GM20431 (cell line): ENCODE results near the gene GRK6.

Experiments
- in situ Hi-C: fragments of 300-500 bp; cut with MseI, MboI; formaldehyde crosslinking; loops from one replicate; pipeline ENCODE4 v1.15.0; 2020; ENCODE audit warnings: low sequenced_read_pairs; ENCODE audit not compliant: unreplicated experiment

Gene GRK6

GRCh38 chr5:177435847-177436536 is 9.5 kb downstream of the GRK6 start:
- in situ Hi-C loops, result no loop called here

DNA sequence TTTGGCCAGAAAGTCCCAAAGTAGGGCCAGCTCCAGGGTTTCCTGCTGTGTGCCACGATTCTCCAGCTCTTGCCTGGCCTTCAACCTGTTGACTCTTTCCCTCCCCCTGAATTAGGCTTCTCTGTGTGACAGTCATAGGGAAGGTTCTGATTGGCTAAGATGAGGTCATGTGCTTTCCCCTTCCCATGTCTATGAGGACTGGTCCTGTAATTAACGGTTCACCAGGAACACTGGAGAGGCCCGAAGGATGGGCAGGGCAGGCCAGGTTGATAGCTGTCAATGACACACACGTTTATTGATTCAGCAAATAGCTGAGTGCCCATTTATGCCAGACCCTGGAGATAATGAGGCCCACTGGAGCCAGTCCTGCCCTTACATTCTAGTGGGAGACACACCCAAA is 11.1 kb downstream of the GRK6 start:
- in situ Hi-C loops, result no loop called here

DNA sequence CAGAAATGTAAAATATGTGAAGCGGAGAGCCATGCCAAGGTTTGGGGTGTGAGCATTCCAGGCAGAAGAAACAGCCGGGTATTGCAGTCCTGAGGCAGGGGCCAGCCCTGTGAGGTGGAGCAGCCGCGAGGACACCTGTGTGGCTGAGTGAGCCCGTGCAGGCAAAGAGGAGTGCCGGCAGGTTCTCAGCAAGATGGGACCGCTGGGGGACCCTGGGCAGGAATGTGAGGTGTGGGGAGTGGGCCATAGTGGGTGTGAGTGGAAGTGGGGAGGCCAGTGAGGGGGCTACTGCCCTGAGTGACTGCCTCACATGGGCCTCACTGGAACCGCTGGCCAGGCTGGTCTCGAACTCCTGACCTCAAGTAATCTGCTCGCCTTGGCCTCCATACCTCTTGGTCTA is 12.0 kb downstream of the GRK6 start:
- in situ Hi-C loops, result no loop called here

DNA sequence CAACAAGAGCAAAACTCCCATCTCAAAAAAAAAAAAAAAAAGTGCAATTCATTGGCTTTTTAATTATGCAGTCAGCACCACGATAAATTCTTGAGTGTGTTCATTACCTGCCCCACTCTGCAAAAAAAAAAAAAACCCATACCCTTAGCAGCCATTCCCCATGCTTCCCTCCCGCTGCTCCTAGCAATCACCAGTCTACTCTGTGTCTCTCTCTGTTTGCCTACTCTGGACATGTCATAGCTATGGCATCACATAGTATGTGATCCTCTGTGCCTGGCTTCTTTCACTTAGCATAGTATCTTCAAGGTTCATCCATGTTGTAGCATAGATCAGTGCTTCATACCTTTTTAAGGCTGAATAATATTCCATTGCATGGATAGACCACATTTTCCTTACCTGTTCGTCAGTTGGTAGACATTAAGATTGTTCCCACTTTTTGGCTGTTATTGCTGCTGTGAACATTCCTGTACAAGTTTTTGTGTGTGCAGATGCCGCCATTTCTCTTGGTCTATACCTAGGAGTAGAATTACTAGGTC is 13.1 kb downstream of the GRK6 start:
- in situ Hi-C loops, result no loop called here

DNA sequence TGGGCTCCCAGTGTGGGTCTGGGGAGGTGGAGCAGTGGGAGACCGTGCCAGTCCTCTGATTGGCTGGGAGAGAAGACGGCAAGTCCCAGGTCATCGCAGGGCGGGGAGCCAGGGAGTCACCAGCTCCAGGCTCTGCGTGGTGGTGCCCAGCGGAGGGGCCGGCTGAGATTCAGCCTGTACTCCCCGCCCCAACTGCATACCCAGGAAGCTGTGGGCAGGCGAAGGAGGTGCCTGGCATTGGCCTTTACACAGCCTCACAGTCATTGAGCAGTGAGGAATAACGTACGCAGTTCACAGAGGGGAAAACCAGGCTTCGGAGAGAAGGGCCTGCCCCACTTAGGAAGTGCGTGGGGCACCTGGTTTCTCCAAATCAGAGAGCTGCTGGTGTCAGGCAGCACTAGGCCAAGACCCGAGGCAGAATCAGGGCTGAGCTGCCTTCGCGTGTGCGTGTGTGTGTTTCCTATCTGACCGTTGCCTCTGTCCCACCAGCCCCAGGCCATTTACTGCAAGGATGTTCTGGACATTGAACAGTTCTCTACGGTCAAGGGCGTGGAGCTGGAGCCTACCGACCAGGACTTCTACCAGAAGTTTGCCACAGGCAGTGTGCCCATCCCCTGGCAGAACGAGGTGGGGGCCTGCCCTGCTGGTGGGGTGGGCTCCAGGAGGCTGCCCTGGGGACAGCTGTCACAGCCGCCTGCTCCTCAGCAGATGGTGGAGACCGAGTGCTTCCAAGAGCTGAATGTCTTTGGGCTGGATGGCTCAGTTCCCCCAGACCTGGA is 13.9 kb downstream of the GRK6 start:
- in situ Hi-C loops, result no loop called here

DNA sequence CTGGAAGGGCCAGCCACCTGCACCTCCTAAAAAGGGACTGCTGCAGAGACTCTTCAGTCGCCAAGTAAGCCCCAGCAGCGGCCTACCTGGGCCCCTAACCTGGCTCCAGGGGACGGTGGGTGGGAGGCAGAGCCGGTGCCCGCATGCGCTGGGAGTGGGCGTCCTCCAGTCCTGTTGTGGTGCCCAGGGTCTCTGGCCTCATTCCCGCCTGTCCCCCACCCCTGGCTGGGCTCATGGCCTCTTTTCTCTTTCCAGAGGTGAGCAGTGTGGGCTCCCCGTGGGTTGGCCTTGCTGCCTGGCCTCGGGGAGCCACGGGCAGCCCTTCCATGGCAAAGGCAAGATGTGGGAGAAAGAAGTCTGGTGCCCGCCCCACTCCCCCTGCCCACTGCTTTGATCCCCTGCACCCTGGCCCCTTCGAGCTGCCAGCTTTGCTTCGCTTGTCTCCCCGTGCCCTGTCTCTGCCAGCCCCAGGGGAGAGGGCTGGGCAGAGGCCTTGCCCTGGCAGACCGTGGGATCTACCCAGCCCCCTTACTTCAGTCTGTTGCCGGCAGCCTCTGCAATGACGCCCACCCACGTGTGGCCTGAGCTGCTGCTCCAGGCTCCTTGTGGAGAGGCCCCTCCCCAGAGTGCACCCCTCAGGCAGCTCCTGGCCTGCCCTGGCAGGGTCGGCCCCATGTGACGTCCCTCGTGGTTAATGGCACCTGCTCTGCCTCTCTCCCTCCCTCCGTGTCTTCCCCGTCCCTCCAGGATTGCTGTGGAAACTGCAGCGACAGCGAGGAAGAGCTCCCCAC is 14.7 kb downstream of the GRK6 start:
- in situ Hi-C loops, result no loop called here

DNA sequence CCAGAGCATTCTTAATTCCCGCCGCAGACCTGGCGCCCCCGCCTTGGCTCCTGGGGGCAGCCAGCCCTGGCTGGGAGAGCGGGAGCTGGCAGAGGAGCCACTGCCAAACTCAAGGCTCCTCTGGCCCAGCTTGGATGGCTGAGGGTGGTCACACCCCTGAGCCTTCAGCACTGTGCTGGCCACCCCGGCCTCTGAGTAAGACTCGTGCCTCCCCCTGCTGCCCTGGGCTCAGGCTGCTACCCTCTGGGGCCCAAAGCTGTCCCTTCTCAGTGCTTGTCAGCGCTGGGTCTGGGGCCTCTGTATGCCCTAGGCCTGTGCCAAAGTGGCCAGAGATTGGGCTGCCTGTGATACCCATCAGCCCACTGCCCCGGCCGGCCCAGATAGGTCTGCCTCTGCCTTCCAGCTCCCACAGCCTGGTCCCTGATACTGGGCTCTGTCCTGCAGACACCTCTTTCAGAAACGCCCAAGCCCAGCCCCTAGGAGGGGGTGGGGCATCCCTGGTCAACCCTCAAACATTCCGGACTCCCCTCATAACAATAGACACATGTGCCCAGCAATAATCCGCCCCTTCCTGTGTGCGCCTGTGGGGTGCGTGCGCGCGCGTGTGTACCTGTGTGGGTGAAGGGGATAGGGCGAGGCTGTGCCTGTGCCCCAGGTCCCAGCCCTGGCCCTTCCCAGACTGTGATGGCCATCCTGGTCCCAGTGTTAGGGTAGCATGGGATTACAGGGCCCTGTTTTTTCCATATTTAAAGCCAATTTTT is 15.8 kb downstream of the GRK6 start:
- in situ Hi-C loops, result no loop called here

DNA sequence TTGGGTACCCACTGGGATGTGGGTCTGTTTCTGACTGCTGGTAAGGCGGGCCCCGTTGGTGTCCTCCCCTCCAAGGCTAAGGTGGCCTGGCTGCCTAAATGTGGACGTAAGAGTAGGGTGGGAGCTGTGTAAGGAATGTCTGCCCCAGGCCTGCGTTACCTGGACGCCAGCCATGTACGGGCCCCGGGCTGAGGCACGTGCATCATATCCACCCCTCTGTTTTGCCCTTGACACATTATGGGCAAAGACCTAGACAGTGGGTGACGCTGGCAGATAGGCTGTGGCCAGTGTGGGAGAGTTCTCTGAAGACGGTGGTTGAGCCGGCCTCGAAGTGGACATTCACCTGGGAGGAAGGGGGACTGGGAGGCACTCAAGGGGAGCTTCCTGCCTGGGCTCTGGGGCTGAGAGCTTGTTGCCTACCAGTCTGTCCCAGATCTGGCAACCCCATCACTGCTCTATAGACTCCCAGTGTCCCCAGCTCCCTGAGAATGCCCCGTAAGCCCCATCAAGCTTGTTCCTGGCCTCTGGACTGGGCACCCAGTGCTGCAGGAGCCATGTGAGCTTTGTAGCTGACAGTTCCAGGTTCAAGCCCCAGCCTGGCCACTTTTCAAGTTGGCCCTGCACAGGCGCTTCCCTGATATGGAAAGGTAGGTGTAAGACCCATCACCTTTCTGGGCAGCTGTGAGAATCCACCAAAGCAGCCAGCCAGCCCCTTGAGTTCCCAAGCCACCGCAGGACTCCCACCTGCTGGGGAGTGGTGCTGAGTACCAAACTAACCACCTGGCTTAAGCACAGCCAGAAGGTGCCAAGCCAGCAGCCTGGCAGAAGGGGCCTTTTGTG is 16.9 kb downstream of the GRK6 start:
- in situ Hi-C loops, result no loop called here

DNA sequence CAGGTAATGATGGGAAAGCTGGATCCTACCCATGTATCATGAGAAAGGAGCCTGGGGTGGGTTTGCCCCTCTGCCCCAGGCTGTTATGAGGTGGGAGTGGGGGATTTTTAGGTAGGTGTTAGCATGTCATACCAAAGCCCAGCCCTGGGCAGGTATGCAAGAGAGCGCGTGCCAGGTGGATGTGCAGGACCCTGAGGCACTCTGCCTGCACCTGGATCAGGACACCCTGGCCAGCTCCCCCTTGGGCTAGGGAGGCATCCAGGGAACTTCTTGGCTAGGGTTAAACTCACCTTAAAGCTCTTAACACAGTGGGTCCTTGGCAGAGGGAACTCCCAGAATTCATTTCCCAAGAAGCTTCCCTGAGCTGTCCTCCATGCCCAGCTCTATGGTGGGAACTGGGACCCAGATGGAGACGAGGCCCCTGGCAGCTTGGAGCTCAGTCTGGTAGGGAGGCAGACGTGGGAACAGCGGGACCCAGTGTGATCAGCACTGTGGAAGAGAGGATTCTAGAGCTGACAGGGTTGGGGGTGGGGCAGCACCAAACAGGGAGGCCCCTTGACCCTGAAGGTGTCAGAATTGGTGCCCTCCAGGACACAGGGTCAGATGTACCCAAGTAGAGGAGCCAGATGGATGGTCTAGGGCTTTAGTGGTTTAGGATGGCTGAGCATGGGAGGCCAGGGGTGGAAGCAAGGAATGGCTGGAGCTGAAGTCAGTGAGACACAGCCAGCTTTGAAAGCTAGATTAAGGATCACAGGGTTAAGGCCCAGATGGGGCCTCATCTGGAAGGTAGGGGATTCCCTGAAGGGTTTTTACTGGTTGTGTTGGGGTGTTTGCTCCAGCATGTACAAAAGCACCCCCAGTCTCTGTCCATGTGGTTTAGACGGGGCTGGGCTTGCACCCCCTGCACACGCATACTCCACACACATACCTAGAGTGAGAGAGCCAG is 17.9 kb downstream of the GRK6 start:
- in situ Hi-C loops, result no loop called here

DNA sequence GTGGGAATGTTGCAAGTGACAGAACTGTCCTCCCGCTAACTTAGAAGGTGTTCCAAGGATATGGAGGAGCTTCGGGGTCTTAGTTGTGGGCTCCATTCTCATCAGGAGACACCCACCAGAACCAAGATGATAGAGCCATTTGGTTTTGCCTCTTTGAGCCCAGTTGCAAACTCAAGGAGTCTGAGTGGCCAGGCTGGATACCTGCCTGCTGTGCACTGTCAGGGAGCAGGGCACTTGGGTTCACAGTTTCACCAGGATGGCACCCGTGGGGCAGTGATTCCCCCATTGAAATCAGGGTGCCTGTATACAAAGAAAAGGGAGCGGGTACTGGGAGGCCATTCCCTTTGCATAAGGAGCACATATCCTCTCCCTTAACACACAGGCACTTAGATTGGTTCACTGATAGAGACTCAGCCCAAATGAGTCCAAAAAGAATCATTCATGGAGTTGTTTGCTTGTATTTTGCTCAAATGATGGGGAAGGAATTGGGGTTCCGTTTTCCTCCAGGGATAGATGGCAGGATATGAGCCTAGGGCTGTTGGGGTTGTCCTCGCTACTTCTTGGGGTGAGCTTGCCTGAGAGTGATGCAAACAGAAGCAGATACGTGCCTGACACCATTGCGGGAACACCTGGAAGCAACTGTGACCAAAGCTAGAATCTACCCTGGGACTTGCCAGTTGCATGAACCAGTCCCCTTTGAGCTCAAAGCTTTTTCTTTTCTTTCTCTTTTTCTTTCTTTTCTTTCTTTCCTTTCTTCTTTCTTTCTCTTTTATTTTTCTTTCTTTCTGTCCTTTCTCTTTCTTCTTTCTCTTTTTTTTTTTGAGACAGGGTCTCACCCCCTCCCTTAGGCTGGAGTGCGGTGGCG is 18.8 kb downstream of the GRK6 start:
- in situ Hi-C loops, result no loop called here

DNA sequence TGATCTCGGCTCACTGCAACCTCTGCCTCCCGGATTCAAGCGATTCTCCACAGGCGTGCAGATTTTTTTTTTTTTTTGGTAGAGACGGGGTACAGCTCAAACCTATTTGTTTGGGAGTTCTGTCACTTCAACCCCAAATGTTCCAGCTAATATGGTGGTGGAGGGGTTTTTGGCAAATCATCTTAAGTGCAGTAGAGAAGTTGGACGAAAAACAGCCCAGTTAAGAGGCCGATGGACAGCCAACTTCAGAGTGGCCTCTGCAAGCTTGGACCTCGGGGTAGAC is 19.4 kb downstream of the GRK6 start:
- in situ Hi-C loops, result no loop called here

DNA sequence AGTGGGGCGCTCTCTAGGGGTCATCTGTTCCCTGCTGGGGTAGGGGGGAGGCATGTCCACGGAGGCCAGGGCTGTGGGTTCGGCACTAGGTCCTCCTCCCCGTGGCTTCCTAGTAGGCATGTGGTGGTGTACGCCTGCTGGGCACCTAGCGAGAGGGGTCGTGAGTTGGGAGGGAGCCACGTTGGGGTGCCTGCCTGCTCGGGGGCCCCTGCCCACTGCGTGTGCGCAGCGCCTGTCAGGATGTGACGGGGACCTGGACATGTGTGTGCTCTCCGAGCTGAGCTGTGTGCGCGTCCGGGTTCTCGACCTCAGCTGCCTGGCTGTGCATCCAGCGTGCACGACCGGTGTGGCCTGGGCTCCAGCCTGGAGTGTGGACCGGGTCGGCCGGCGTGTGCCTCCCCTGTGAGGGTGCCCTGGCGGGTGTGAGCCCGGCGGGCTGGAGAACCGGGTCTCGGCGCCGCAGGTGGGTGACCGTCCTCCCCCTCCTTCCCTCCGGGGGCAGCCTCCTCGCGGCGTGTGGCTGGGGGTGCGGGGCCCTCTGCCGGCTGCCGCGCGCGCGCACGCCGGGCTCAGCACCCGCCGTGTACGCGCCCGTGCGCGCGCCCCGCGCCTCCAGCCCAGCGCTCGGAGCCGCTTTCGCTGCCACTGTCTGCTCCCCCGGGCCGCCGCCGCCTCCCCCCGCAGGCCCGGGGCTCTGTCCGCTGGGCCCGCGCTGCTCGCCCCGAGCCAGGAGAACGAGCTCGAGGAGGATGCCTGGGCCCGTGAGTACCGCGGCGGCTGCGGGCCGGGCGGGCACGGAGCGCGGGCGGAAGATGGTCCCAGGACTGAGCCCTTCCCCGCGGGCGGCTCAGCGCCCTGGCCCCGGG is 20.0 kb downstream of the GRK6 start, which contains the start of gene PRR7:
Gene PRR7, plus strand, starts transcription at position 615 of the 866 bp plus-strand sequence. CDS start 8,254 bp downstream, outside the sequence.
- in situ Hi-C loops, result no loop called here

GRCh38 chr5:177447066-177447610 is 20.7 kb downstream of the GRK6 start:
- in situ Hi-C loops, result no loop called here

DNA sequence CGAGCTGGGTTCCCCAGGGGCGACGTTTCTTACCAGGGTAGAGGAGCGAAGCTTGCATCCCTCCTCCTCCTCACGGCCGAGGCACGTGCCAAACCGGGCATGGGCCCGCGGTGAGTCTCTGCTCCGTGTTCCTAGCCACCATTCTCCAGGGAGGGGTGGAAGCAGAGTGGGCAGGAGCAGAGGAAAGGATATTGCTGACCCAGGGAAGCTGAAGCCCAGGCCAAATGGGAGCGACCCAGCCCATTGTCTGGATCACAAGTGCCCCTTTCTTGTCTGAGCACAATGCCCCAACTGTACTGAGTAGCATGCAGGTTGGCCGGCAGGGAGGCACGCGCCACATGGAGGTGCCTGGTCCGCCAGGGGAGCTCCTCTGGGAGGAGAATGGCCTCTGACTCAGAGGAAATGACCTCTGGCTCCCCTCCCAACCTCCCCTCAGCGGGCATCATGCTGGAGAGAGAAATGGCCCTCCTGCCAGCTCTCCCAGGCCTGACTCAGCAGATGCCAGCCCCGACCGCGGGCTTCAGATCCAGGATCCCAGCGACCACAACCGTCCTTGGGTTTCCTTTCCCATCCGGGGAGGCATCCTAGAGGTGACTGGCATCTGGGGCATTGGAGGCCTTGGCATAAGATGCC is 21.3 kb downstream of the GRK6 start:
- in situ Hi-C loops, result no loop called here

DNA sequence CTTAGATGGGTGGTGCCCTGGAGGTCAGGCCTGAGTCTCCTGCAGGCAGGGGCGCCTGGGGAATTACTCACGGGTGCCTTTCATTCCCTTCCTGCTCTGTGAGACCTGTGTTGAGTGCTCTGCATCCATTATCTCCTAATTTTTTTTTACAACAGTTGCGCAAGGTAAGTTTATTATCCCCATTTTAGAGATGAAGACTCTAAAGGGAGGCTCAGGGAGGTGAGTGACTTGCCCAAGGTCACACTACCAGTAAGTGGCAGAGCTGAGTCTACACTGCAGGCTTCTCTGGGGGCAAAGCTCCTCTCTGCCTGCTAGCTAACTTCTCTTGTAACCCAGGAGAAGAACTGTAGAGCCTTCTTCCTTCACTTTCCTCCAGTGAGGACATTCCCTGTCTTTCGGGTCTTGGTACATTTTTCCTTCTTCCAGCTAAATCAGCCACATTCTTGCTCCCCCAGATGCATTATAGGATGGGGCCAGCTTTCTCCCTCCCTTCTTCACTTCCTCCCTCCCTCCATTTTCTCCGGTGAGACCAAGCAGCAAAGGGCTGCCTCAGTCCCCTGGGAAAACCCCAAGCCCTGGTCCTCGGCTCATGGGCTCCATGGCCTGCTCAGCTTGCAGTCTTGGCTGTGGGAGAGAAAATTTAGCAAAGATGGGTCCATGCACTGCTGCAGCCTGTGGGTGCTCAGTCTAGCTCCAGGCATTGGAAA is 21.9 kb downstream of the GRK6 start:
- in situ Hi-C loops, result no loop called here
